ENCODE data around the gene RIPK1. TPM values are rescaled to one million over a fixed set of nuclear protein-coding genes. Genes with fewer than 3 reads are reported as not detected.
A peak's percentile ranks its signal among the peaks of the same experiment; 100 is the strongest.
"Not testable (repeated sequence)": the region's sequence is repeated elsewhere in the genome, so short reads cannot be mapped to it uniquely, and the experiment has no call there.

Gene RIPK1
- total and polyA plus RNA-seq, 9 of the 15 experiments (the other 6 are each of a cell fraction or from before 2014, with no cell fraction given): 3.8 to 24.9 (median 17.7) TPM

DNA sequence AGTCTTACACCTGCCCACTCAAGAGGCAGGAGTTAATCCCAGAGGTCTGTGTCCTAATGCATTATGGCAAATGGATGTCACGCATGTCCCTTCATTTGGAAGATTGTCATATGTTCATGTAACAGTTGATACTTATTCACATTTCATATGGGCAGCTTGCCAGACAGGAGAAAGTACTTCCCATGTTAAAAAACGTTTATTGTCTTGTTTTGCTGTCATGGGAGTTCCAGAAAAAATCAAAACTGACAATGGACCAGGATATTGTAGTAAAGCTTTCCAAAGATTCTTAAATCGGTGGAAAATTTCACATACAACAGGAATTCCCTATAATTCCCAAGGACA, 13.2 kb upstream of the RIPK1 start:
- not testable (repeated sequence) for H3K9me1 ChIP-seq (ENCODE audit: control insufficient read depth, insufficient read depth, low read length); H4K20me1 ChIP-seq (replicated peaks; ENCODE audit: control insufficient read depth, insufficient read depth, low read length); FAIRE-seq; BruUV-seq (replicated peaks); H3K4me3 ChIP-seq; H3K27me3 ChIP-seq (ENCODE audit: control insufficient read depth in 2 of 2, insufficient read depth in 2 of 2, low read length in 2 of 2); ATAC-seq; H3K9me3 ChIP-seq (replicated peaks; ENCODE audit: control insufficient read depth, insufficient read depth, low read depth, low read length); DNase-seq (ENCODE audit: extremely low read depth in 1 of 4, low spot score in 3 of 4); H3K79me2 ChIP-seq (ENCODE audit: control insufficient read depth, insufficient read depth, low read length); H3K9ac ChIP-seq (ENCODE audit: insufficient read depth in 1 of 2, low read depth in 2 of 2, low read length in 2 of 2); H3K36me3 ChIP-seq (ENCODE audit: control insufficient read depth, insufficient read depth, low read length)
- ChIA-PET POLR2A (interaction anchor here (1.4 kb wide), 1 partner anchor 53 kb away, joined by 10 read pairs; no protein-coding TSS in a partner anchor), CTCF (ENCODE audit: low intra/inter-chr PET ratio) (interaction anchor here (0.6 to 1.1 kb wide), 2 partner anchors 50 to 818 kb away, joined by 3 to 4 read pairs; no protein-coding TSS in a partner anchor)
- intact Hi-C loops (cut with micrococcal nuclease): loop anchor here (1.0 to 2.0 kb wide), 3 partner anchors 209 to 317 kb away; no protein-coding TSS in a partner anchor
- Histone ChIP-seq H3K4me1 (replicated peaks in 1 of 2; ENCODE audit: control insufficient read depth in 2 of 2, insufficient read depth in 2 of 2, low read length in 2 of 2) (peaks cover 25 to 28% of the 10 kb centered on the region in 2 experiments; a peak in 4 of 5 replicates), H2AFZ (ENCODE audit: low read depth, low read length) (peak overlapping the region; percentile 94), H3K27ac (ENCODE audit: extremely low read depth, low read depth, low read length) (0 out of 3 replicates have a peak overlapping the region, but pooled peaks have one; percentile 13), H3K4me2 (ENCODE audit: insufficient read depth, low read length) (peak overlapping the region; percentile 84; the same call in 1 of the 2 replicates)
- in situ Hi-C loops (cut with MboI): loop anchor here (10.0 kb wide), 1 partner anchor 270 kb away; no protein-coding TSS in a partner anchor
- WGBS (ENCODE audit: insufficient coverage, low coverage, missing lambda C conversion rate): 39% methylated on average over 3 of the region's 3 CpGs
- TF ChIP-seq SP1 (CRISPR knock-in tag; IDR thresholded peaks at IDR 0.05) (0 out of 2 replicates have a peak, but pooled peaks have one; percentile 16), NFIC (IDR thresholded peaks at IDR 0.05) (peak; percentile 72), HMG20A (CRISPR knock-in tag; conservative IDR thresholded peaks at IDR 0.05) (0 out of 2 replicates have a peak, but pooled peaks have one; percentile 1)
- TF ChIP-seq, protein P1, sequence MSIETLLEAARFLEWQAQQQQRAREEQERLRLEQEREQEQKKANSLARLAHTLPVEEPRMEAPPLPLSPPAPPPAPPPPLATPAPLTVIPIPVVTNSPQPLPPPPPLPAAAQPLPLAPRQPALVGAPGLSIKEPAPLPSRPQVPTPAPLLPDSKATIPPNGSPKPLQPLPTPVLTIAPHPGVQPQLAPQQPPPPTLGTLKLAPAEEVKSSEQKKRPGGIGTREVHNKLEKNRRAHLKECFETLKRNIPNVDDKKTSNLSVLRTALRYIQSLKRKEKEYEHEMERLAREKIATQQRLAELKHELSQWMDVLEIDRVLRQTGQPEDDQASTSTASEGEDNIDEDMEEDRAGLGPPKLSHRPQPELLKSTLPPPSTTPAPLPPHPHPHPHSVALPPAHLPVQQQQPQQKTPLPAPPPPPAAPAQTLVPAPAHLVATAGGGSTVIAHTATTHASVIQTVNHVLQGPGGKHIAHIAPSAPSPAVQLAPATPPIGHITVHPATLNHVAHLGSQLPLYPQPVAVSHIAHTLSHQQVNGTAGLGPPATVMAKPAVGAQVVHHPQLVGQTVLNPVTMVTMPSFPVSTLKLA (conservative IDR thresholded peaks at IDR 0.05): peak in 1 of 2 experiments; percentile 53; a peak in 2 of 4 replicates
